T-helper 2 cell treated with Interferon-gamma antibody and Interleukin-4, amounts not matched to agents 100 ng/mL and 5 ng/mL, for 36 hours (primary cell): Measurements from ENCODE around the gene GDF15. TPM values are rescaled to one million over a fixed set of nuclear protein-coding genes. Genes with fewer than 3 reads are reported as not detected.
"Not testable (repeated sequence)": the region's sequence is repeated elsewhere in the genome, so short reads cannot be mapped to it uniquely, and the experiment has no call there.

ENCODE experiments used
- intact Hi-C: fragments of 100-400 bp; cut with micrococcal nuclease; formaldehyde crosslinking; loops from one replicate; pipeline ENCODE4 v1.15.1; 2023
- total RNA-seq: library from RNA; stranded (reverse); gene quantifications from 2 replicates; pipeline ENCODE4 v1.2.3, GENCODE V29; 2022

Gene GDF15
- total RNA-seq, 1 donor from 2014 or later: not detected

GRCh38 chr19:18362934-18363542, 22.9 kb upstream of the GDF15 start:
- intact Hi-C loops: no loop called here

- intact Hi-C loops: no loop called here
Measured at GRCh38 chr19:18363787-18364186, 22.2 kb upstream of the GDF15 start.

GRCh38 chr19:18364277-18364825, 21.6 kb upstream of the GDF15 start:
- intact Hi-C loops: not testable (repeated sequence)

GRCh38 chr19:18364826-18365528, 21.0 kb upstream of the GDF15 start:
- intact Hi-C loops: no loop called here

- intact Hi-C loops: no loop called here
Measured at GRCh38 chr19:18366021-18366435, 19.9 kb upstream of the GDF15 start.

GRCh38 chr19:18368504-18369222, 17.3 kb upstream of the GDF15 start:
- intact Hi-C loops: no loop called here

- intact Hi-C loops: no loop called here
Measured at GRCh38 chr19:18373407-18373891, 12.5 kb upstream of the GDF15 start.

GRCh38 chr19:18373892-18374629, 11.9 kb upstream of the GDF15 start:
- intact Hi-C loops: no loop called here

- intact Hi-C loops: no loop called here
Measured at GRCh38 chr19:18377026-18377425, 8.9 kb upstream of the GDF15 start.

GRCh38 chr19:18379803-18380747, 5.9 kb upstream of the GDF15 start:
- intact Hi-C loops: no loop called here

- intact Hi-C loops: no loop called here
Measured at GRCh38 chr19:18380843-18381242, 5.1 kb upstream of the GDF15 start.

GRCh38 chr19:18383622-18384021, 2.3 kb upstream of the GDF15 start:
- intact Hi-C loops: not testable (repeated sequence)

- intact Hi-C loops: no loop called here
Measured at GRCh38 chr19:18384775-18385174, 1.2 kb upstream of the GDF15 start.

- intact Hi-C loops: no loop called here
Measured at GRCh38 chr19:18385359-18385674, 641 bp upstream of the GDF15 start.

GRCh38 chr19:18386543-18387271, 749 bp downstream of the GDF15 start:
- intact Hi-C loops: no loop called here

GRCh38 chr19:18388100-18388959, 2.4 kb downstream of the GDF15 start:
- intact Hi-C loops: loop anchor here (1.0 kb wide), 1 partner anchor 22 kb away; no protein-coding TSS in a partner anchor

- intact Hi-C loops: loop anchor here (1.0 kb wide), 1 partner anchor 21 kb away; no protein-coding TSS in a partner anchor
Measured at GRCh38 chr19:18388960-18389725, 3.2 kb downstream of the GDF15 start.

- intact Hi-C loops: no loop called here
Measured at GRCh38 chr19:18389726-18390064, 3.7 kb downstream of the GDF15 start.
